Measurements from ENCODE around the gene KDM1A. TPM values are rescaled to one million over a fixed set of nuclear protein-coding genes. Genes with fewer than 3 reads are reported as not detected.
A peak's percentile ranks its signal among the peaks of the same experiment; 100 is the strongest.

KDM1A gene
- polyA plus RNA-seq, 3 donors = 131 to 139 (median 138) TPM

GRCh38 chr1:23118957-23119792 lies 99.9 kb downstream of the KDM1A start:
- DNase-seq (ENCODE audit: extremely low read depth in 1 of 11, low read depth in 9 of 11, low spot score in 4 of 11) = no peak

DNA sequence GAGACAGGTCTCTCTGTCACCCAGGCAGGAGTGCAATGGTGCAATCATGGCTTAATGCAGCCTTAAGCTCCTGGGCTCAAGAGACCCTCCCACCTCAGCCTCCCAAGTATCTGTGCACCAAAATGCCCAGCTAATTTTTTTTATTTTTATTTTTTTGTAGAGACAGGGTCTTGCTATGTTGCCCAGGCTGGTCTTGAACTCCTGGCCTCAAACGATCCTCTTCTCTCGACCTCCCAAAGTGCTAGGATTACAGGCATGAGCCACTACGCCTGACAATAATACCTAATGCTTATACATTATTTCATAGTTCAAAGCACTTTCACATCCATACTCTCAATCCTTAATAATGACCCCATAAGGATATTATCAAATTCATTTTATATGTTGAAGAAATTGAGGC lies 101.1 kb downstream of the KDM1A start:
- no peak for DNase-seq (ENCODE audit: extremely low read depth in 1 of 11, low read depth in 9 of 11, low spot score in 4 of 11)

GRCh38 chr1:23122023-23122748 lies 102.9 kb downstream of the KDM1A start:
- DNase-seq (ENCODE audit: extremely low read depth in 1 of 11, low read depth in 9 of 11, low spot score in 4 of 11) = peak in 9 of 11 donors; percentile 13 to 49 (median 36)

- no peak for DNase-seq (ENCODE audit: extremely low read depth in 1 of 11, low read depth in 9 of 11, low spot score in 4 of 11)
Measured at GRCh38 chr1:23122796-23123195, 103.5 kb downstream of the KDM1A start.

DNA sequence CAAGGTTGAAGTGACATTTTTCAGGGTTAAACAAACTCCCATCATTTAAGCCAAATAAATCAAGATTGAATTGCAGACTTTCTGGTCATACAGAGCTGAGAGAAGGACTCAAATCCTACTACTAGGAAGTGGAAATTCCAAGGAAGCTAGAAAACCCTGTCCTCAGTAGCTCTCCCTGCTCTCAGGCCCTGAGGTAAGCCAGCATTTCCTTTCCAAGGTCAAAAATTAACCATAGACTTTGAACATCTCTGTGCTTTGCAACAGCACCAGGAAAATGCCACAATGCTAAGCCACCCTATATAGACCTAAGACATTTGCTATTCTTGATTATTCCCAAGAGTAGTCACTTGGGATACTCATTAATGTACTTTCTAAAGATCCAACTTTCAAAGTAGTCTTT lies 104.3 kb downstream of the KDM1A start:
- peak in 1 of 11 donors; percentile 25 for DNase-seq (ENCODE audit: extremely low read depth in 1 of 11, low read depth in 9 of 11, low spot score in 4 of 11)

DNA sequence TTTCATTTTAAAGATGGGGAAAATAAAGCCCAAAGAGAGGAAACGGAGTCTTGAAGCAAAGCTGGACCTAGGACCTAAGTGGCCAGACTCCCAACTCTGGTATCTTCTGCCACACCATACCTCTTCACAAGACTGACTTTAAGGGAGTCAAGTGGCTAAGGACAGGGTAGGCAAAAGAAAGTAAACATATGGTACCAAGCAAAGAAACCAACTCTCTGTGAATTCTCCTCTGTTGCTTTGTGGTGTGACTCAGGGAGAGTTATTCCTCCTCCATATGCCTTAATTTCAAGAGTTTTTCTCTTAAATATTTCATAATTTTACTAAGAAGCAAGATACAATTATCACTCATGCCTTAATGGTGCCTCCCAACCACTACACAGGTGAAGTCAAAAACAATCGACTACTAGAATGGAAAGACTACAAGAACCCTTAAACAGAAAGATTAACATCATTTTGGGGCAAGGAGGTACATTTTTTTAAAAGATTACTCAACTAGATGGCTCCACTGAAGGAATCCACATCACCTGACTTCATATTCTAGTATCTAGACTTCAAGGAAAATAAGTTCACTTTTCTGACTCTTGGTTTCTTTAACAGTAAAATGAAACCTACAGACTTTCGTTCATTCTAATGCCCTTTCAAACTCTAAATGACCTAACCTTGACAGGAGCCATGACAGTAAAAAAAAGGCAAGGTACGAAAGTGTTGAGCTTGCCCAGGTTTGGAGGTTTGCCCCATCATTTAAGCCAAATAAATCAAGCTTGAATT lies 105.2 kb downstream of the KDM1A start:
- DNase-seq (ENCODE audit: extremely low read depth in 1 of 11, low read depth in 9 of 11, low spot score in 4 of 11) = no peak

GRCh38 chr1:23125489-23125888 lies 106.2 kb downstream of the KDM1A start:
- DNase-seq (ENCODE audit: extremely low read depth in 1 of 11, low read depth in 9 of 11, low spot score in 4 of 11) = no peak

DNA sequence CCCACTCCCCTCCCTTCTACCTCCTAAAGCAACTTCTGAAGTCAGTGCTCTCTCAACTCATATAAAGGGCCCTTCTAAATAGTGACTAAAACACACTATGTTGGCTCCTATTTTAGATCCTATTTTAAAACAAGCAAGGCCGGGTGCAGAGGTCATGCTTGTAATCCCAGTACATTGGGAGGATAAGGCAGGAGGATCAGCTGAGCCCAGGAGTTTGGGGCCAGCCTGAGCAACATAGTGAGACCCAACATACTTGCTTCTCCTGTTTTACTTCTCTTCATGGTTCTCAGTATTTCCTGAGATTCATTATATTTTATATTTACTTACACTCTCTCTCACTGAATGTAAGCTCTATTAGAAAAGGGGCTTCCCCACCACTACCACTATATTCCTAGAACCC lies 106.9 kb downstream of the KDM1A start:
- DNase-seq (ENCODE audit: extremely low read depth in 1 of 11, low read depth in 9 of 11, low spot score in 4 of 11) = no peak

DNA sequence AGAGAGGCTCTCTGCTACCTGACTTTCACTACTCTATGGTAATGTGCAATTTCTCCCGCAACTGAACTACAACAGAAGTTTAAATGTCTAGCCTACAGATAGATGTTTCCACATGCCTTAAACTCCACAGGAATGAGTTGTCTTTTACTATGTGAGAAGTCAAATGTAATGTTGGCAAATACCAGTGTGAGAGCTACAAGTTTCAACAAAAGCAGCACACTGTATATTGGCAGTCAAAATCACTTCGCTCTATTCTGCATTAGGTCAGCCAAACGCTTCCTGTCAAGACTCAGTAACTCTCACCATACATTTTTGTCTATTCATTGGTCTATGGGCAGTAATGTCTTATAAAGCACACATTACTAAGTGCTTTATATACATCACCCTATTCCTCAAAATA lies 107.5 kb downstream of the KDM1A start:
- DNase-seq (ENCODE audit: extremely low read depth in 1 of 11, low read depth in 9 of 11, low spot score in 4 of 11) = no peak

DNA sequence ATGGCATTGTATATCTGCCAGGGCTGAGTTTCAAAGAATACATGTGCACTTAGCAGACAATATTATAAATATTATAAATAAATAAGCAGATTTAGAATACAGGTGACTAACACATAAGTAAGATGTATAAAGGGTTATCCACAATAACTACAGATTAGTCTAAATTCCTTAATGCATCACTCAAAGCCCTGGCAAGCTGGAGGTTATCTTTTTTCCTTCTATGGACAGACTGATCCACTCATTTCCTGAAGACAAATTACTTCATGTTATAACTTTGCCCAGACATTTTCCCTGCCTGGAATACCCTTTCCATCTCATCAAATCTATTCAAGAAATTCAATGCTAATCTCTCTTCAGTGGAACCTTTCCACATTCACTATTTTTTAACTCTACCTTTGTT lies 110.6 kb downstream of the KDM1A start:
- no peak for DNase-seq (ENCODE audit: extremely low read depth in 1 of 11, low read depth in 9 of 11, low spot score in 4 of 11)

- DNase-seq (ENCODE audit: extremely low read depth in 1 of 11, low read depth in 9 of 11, low spot score in 4 of 11) = no peak
Measured at GRCh38 chr1:23132033-23132432, 112.8 kb downstream of the KDM1A start.

Other genes with a start within 250 kb of the KDM1A start
- gene LACTBL1, start 46.6 kb upstream of the KDM1A start, polyA plus RNA-seq (ENCODE audit: insufficient read length in 3 of 3) = under 1 TPM in 1 of 3 donors, not detected in 2; 0.17 TPM
- gene TEX46, start 3.6 kb upstream of the KDM1A start, polyA plus RNA-seq (ENCODE audit: insufficient read length in 3 of 3) = under 1 TPM in 1 of 3 donors, not detected in 2; 0.41 TPM
- 10 to 100 TPM; 30.7 to 34.8 (median 33.5) TPM for gene LUZP1, start 149.4 kb downstream of the KDM1A start, polyA plus RNA-seq (ENCODE audit: insufficient read length in 3 of 3)
- under 1 TPM; 0.27 to 0.33 (median 0.29) TPM for gene HTR1D, start 198.0 kb downstream of the KDM1A start, polyA plus RNA-seq (ENCODE audit: insufficient read length in 3 of 3)